Gastrocnemius medialis (tissue), 4 donors: Measurements from ENCODE around the gene GTF3C1. TPM values are rescaled to one million over a fixed set of nuclear protein-coding genes. Genes with fewer than 3 reads are reported as not detected.

Experiments
- ATAC-seq, 2 donors: fragments of 150-250 bp; one replicate each; pipeline ENCODE4 v1.9.1; 2016
- DNase-seq, 2 donors: peaks; one replicate each; pipeline ENCODE4 v3.0.0-alpha.2; 2019
- H3K27ac ChIP-seq, 4 donors: fragments of 200-600 bp; sonication (generic); 1 replicate in 1 of 4; 2 replicates in 3 of 4; pipeline ENCODE4 v1.5.1; 2016 to 2018; ENCODE audit warnings: mild to moderate bottlenecking in 2 of 4, moderate library complexity in 1 of 4
- H3K27me3 ChIP-seq, 3 donors: fragments of 200-600 bp; sonication (generic) in 2 of 3; 1 replicate in 1 of 3; 2 replicates in 2 of 3; pipeline versions ENCODE4 v1.5.1 to v1.6.0; 2016 to 2019; ENCODE audit warnings: mild to moderate bottlenecking in 1 of 3, moderate library complexity in 1 of 3
- H3K36me3 ChIP-seq, 2 donors: fragments of 200-600 bp; sonication (generic) in 1 of 2; one replicate each; pipeline ENCODE4 v1.5.1; 2017 to 2018
- H3K4me1 ChIP-seq, 2 donors: fragments of 200-600 bp; sonication (generic) in 1 of 2; one replicate each; pipeline ENCODE4 v1.5.1; 2016 to 2017; ENCODE audit warnings: mild to moderate bottlenecking in 2 of 2
- H3K4me3 ChIP-seq, 4 donors: fragments of 200-600 bp; sonication (generic) in 3 of 4; 1 replicate in 1 of 4; 2 replicates in 3 of 4; pipeline ENCODE4 v1.5.1; 2016 to 2019; ENCODE audit warnings: mild to moderate bottlenecking in 2 of 4
- H3K9me3 ChIP-seq, 3 donors: fragments of 200-600 bp; sonication (generic) in 2 of 3; 1 replicate in 1 of 3; 2 replicates in 2 of 3; pipeline ENCODE4 v1.5.1; 2016 to 2019
- CTCF ChIP-seq, 5 experiments: fragments of 450-650 bp in 3 of 5; fragments of 200-600 bp in 2 of 5; sonication (generic) in 2 of 5; IDR thresholded peaks in 4 of 5; conservative IDR thresholded peaks in 1 of 5; 1 replicate in 4 of 5; 2 replicates in 1 of 5; pipeline ENCODE4 v1.5.1; 2016 to 2019; ENCODE audit warnings: antibody characterized with exemption in 5 of 5, mild to moderate bottlenecking in 3 of 5, moderate library complexity in 3 of 5
- POLR2A ChIP-seq, 2 donors: fragments of 450-650 bp; IDR thresholded peaks; one replicate each; pipeline ENCODE4 v1.6.1; 2017; ENCODE audit warnings: antibody characterized with exemption in 2 of 2, mild to moderate bottlenecking in 2 of 2, moderate library complexity in 2 of 2
- in situ Hi-C, 4 donors: fragments of 200-750 bp; cut with MboI; loops; one replicate each; pipeline versions ENCODE4 v1.15.0 to v1.8.0; 2017; ENCODE audit warnings: low sequenced_read_pairs in 4 of 4
- intact Hi-C: fragments of 100-400 bp; cut with DNase I; formaldehyde crosslinking; loops from one replicate; pipeline ENCODE4 v1.15.1; 2023; ENCODE audit warnings: low total_unique reads
- total RNA-seq, 4 donors: library from RNA; depleted of rRNA; stranded (reverse); fragments of >200 nt; gene quantifications; one replicate each; pipeline versions ENCODE4 v1.1.0 to v1.2.3, GENCODE V29; 2016

Gene GTF3C1
- total RNA-seq, 4 donors from 2014 or later: 52.0 to 108 (median 67.8) TPM

GRCh38 chr16:27449434-27450195 is 100.1 kb downstream of the GTF3C1 start:
- intact Hi-C loops: no loop called here
- no peaks in the 10 kb centered on the region for H3K4me1 ChIP-seq
- no peak overlapping the region for H3K4me3 ChIP-seq
- ATAC-seq (no peak), DNase-seq (no peak)
- TF ChIP-seq POLR2A (IDR thresholded peaks at IDR 0.05) (no peak), CTCF (IDR thresholded peaks at IDR 0.05 in 4 of 5, conservative IDR thresholded peaks at IDR 0.05 in 1 of 5) (no peak)
- H3K9me3 ChIP-seq: peaks cover 0 to 5% (median 0%) of the 10 kb centered on the region in 3 donors
- peaks cover 22% of the 10 kb centered on the region in 3 donors for H3K27me3 ChIP-seq
- H3K27ac ChIP-seq: no peak overlapping the region
- in situ Hi-C loops: loop anchor here (10.0 kb wide), 2 partner anchors 265 to 275 kb away; no protein-coding TSS in a partner anchor
- no peaks in the 10 kb centered on the region for H3K36me3 ChIP-seq

- H3K4me1 ChIP-seq: no peaks in the 10 kb centered on the region
- no peak overlapping the region for H3K4me3 ChIP-seq
- intact Hi-C loops (no loop called here), in situ Hi-C loops (no loop called here)
- H3K9me3 ChIP-seq: peaks cover 0 to 10% (median 0%) of the 10 kb centered on the region in 3 donors
- no peaks in the 10 kb centered on the region for H3K36me3 ChIP-seq
- H3K27ac ChIP-seq: no peak overlapping the region
- peaks cover 22 to 24% (median 22%) of the 10 kb centered on the region in 3 donors for H3K27me3 ChIP-seq
- DNase-seq: no peak
- no peak for ATAC-seq
- no peak for TF ChIP-seq CTCF (IDR thresholded peaks at IDR 0.05 in 4 of 5, conservative IDR thresholded peaks at IDR 0.05 in 1 of 5)
- TF ChIP-seq POLR2A (IDR thresholded peaks at IDR 0.05): no peak
Measured at GRCh38 chr16:27448532-27449433, 100.9 kb downstream of the GTF3C1 start.

- intact Hi-C loops: no loop called here
- in situ Hi-C loops: no loop called here
- H3K4me3 ChIP-seq: no peak overlapping the region
- H3K27ac ChIP-seq: no peak overlapping the region
- H3K4me1 ChIP-seq: no peaks in the 10 kb centered on the region
- peaks cover 0 to 10% (median 0%) of the 10 kb centered on the region in 3 donors for H3K9me3 ChIP-seq
- DNase-seq (no peak), ATAC-seq (no peak)
- H3K36me3 ChIP-seq: no peaks in the 10 kb centered on the region
- TF ChIP-seq CTCF (IDR thresholded peaks at IDR 0.05 in 4 of 5, conservative IDR thresholded peaks at IDR 0.05 in 1 of 5): no peak
- peaks cover 22 to 24% (median 22%) of the 10 kb centered on the region in 3 donors for H3K27me3 ChIP-seq
Measured at GRCh38 chr16:27447301-27447700, 102.4 kb downstream of the GTF3C1 start.

GRCh38 chr16:27446721-27447120 is 103.0 kb downstream of the GTF3C1 start:
- Histone ChIP-seq H3K27ac (no peak overlapping the region), H3K27me3 (peaks cover 22 to 24% (median 22%) of the 10 kb centered on the region in 3 donors), H3K36me3 (no peaks in the 10 kb centered on the region), H3K4me3 (no peak overlapping the region), H3K9me3 (peaks cover 0 to 10% (median 0%) of the 10 kb centered on the region in 3 donors), H3K4me1 (no peaks in the 10 kb centered on the region)
- ATAC-seq (no peak), DNase-seq (no peak)
- in situ Hi-C loops: no loop called here
- intact Hi-C loops: no loop called here
- TF ChIP-seq CTCF (IDR thresholded peaks at IDR 0.05 in 4 of 5, conservative IDR thresholded peaks at IDR 0.05 in 1 of 5) (no peak), POLR2A (IDR thresholded peaks at IDR 0.05) (no peak)
